GM18907 (cell line): ENCODE results near the gene ANKRA2.

Source experiments
- ATAC-seq: cut with Tn5 transposase; IDR thresholded peaks from one replicate; pipeline ENCODE4 v1.9.1; 2021; ENCODE audit warnings: mild to moderate bottlenecking, moderate library complexity; ENCODE audit not compliant: unreplicated experiment

Gene ANKRA2

DNA sequence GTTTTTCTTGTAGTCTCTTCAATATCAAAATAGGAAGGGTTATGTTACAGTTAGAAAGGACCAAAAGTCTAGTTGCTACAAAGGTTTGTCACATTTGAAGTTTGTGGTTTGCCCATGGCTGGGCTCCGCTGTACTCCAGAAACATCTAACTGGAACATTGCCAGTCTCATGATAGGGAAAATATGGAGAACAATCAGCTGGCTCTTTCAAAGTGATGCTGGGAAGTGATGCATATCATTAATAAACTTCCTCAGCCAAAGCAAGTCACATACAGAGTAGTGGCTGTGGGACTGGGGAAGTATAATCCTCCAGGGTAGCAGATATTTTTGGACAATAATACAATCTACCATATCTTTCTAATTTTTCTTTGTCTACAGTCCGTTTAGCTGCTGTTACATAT, 58.4 kb downstream of the ANKRA2 start:
- ATAC-seq: no peak

DNA sequence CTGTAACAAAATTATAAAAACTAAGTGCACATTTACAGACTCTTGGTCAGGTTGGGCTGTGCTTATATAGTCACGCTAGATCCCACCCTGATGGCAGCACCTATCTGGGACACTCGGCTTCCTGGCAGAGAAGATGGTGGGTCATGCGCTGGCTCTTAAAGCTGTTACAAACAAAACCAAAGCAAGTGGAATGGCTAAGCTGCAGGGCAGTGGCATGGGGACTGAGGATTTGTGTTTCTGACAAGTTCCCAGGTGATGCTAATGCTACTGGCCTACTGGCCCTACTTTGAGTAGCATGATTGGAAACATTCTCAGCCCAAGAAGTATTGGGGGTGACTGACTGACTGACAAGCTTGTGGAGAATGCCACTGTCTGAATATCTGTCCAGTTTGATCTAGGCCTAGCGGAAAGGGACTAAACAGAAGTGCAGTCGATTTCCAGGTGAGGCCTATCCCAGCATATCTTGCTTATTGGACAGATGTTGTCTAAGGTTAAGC, 58.9 kb downstream of the ANKRA2 start:
- no peak for ATAC-seq
